ENCODE measurements around the gene SDR42E1. TPM values are rescaled to one million over a fixed set of nuclear protein-coding genes. Genes with fewer than 3 reads are reported as not detected.

SDR42E1 gene
- total and polyA plus RNA-seq, 9 donors = 0.13 to 2.3 (median 0.67) TPM

DNA sequence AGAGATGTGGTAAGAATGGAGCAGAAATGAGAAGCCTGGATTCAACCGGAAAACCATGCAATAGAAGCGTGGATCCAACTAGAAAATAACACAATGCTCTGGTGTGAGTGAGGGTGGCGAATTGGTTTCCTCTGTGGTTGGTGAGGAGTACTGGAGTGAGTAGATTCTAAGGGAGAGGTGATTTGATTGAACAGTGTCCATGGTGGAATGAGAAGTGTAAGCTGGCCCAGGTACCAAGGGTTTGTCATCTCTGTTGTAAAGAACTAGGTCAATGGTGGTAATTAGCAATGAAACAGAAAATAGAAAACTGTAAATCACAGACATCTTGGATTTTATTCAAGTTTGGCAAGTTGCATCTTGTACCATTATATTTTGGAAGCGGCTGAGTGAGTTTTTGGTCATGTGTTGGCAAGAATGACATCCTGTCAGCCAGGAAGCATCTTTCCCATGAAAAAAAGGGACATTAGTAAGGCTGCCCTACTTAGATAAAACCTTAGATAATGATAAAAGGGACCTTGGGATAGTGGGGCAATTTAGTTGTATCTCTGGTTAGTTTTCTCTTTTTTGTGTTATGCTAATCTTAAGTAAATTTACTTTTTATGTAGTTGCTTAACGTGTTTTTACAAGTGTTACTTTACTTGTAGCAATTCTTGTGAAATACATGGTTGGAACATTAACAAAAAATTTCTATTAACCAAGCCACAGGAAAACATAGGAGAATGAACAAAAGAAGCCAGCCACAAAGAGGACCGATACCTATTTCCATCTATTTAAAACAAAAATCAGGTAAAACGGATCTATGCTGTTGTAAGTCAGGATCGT, 44.7 kb upstream of the SDR42E1 start:
- no peak overlapping the region for H3K4me3 ChIP-seq
- H3K9me3 ChIP-seq = peaks cover 0 to 3% of the 10 kb centered on the region in 2 donors
- no peaks in the 10 kb centered on the region for H3K4me1 ChIP-seq (ENCODE audit: insufficient read depth)
- H3K27ac ChIP-seq = no peak overlapping the region
- intact Hi-C loops (cut with DNase I) = no loop called here
- no peak for DNase-seq
- TF ChIP-seq, protein P1, sequence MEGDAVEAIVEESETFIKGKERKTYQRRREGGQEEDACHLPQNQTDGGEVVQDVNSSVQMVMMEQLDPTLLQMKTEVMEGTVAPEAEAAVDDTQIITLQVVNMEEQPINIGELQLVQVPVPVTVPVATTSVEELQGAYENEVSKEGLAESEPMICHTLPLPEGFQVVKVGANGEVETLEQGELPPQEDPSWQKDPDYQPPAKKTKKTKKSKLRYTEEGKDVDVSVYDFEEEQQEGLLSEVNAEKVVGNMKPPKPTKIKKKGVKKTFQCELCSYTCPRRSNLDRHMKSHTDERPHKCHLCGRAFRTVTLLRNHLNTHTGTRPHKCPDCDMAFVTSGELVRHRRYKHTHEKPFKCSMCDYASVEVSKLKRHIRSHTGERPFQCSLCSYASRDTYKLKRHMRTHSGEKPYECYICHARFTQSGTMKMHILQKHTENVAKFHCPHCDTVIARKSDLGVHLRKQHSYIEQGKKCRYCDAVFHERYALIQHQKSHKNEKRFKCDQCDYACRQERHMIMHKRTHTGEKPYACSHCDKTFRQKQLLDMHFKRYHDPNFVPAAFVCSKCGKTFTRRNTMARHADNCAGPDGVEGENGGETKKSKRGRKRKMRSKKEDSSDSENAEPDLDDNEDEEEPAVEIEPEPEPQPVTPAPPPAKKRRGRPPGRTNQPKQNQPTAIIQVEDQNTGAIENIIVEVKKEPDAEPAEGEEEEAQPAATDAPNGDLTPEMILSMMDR (IDR thresholded peaks at IDR 0.05) = no peak
- no peak for TF ChIP-seq EP300 (IDR thresholded peaks at IDR 0.05)
- TF ChIP-seq POLR2A (IDR thresholded peaks at IDR 0.05) = no peak
- H3K27me3 ChIP-seq = no peaks in the 10 kb centered on the region
- 74 to 82% (median 80%) methylated on average over 8 of the region's 8 CpGs for WGBS, 3 donors
- no peaks in the 10 kb centered on the region for H3K36me3 ChIP-seq

DNA sequence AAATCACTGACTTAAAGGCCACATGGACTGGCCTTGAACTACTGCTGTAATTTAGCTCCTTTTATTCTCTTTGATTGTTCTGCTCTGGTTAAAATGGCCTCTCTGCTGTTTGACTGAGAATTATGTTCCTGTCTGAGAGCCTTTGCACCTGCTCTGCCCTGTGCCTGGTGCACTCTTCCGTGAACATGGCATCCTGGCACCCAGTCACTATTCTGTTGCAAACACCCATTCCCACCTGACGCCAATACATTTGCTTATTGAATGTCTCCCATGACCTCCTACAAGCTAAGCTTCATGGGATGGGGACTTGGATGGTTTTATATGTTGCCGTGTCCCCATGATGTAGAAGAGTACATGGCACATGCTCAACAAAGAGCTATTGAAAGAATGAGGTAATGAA, 43.8 kb upstream of the SDR42E1 start:
- Histone ChIP-seq H3K9me3 (peaks cover 0 to 3% of the 10 kb centered on the region in 2 donors), H3K27ac (no peak overlapping the region), H3K4me3 (no peak overlapping the region), H3K36me3 (no peaks in the 10 kb centered on the region), H3K27me3 (no peaks in the 10 kb centered on the region), H3K4me1 (ENCODE audit: insufficient read depth) (no peaks in the 10 kb centered on the region)
- WGBS, 3 donors = 81 to 88% (median 86%) methylated on average over 3 of the region's 3 CpGs
- DNase-seq = no peak
- no peak for TF ChIP-seq POLR2A (IDR thresholded peaks at IDR 0.05)
- TF ChIP-seq, protein P1 (IDR thresholded peaks at IDR 0.05) = no peak
- no peak for TF ChIP-seq EP300 (IDR thresholded peaks at IDR 0.05)
- intact Hi-C loops (cut with DNase I) = no loop called here

DNA sequence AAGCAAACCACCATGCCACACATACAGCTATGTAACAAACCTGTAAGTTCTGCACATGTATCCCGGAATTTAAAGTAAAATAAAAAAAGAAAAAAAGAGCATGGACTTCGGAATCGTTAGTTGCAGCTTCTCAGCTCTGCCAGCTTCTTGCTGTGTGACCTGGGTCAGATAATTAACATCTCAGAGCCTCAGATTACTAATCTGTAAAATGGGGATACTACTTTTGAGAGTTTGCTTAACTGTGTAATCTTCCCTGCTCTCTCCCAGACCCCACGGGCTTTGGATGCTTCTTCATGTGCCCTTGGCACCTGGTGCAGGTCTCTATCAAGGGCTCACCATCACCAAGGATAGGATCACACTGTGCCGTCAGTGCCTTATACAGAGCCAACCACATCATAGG, 40.4 kb upstream of the SDR42E1 start:
- Histone ChIP-seq H3K36me3 (no peaks in the 10 kb centered on the region), H3K4me1 (ENCODE audit: insufficient read depth) (no peaks in the 10 kb centered on the region), H3K27me3 (no peaks in the 10 kb centered on the region), H3K27ac (no peak overlapping the region), H3K4me3 (no peak overlapping the region), H3K9me3 (peaks cover 0 to 3% of the 10 kb centered on the region in 2 donors)
- WGBS, 3 donors = 68 to 80% (median 76%) methylated on average over 5 of the region's 5 CpGs
- no peak for DNase-seq
- TF ChIP-seq, protein P1 (IDR thresholded peaks at IDR 0.05) = no peak
- TF ChIP-seq POLR2A (IDR thresholded peaks at IDR 0.05) (no peak), EP300 (IDR thresholded peaks at IDR 0.05) (no peak)
- intact Hi-C loops (cut with DNase I) = no loop called here

GRCh38 chr16:82050909-82051357, 39.7 kb upstream of the SDR42E1 start:
- Histone ChIP-seq H3K9me3 (peaks cover 0 to 3% of the 10 kb centered on the region in 2 donors), H3K4me3 (no peak overlapping the region), H3K27me3 (no peaks in the 10 kb centered on the region), H3K36me3 (no peaks in the 10 kb centered on the region), H3K27ac (no peak overlapping the region), H3K4me1 (ENCODE audit: insufficient read depth) (no peaks in the 10 kb centered on the region)
- DNase-seq = no peak
- TF ChIP-seq POLR2A (IDR thresholded peaks at IDR 0.05) (no peak), EP300 (IDR thresholded peaks at IDR 0.05) (no peak)
- TF ChIP-seq, protein P1 (IDR thresholded peaks at IDR 0.05) = no peak
- intact Hi-C loops (cut with DNase I) = no loop called here
- 76 to 84% (median 81%) methylated on average over 4 of the region's 4 CpGs for WGBS, 3 donors
